Stimulated activated CD8-positive, alpha-beta memory T cell treated with anti-CD3 and anti-CD28 coated beads, Interleukin-2, amount 100 ng/mL, for 48 hours (primary cell): ENCODE data around the gene MIA.
"Not testable (repeated sequence)": the region's sequence is repeated elsewhere in the genome, so short reads cannot be mapped to it uniquely, and the experiment has no call there.

Experiments
- DNase-seq, 2 donors: peaks; one replicate each; pipeline ENCODE4 v3.0.0-alpha.2; 2020; ENCODE audit warnings: low read depth in 2 of 2

MIA gene

DNA sequence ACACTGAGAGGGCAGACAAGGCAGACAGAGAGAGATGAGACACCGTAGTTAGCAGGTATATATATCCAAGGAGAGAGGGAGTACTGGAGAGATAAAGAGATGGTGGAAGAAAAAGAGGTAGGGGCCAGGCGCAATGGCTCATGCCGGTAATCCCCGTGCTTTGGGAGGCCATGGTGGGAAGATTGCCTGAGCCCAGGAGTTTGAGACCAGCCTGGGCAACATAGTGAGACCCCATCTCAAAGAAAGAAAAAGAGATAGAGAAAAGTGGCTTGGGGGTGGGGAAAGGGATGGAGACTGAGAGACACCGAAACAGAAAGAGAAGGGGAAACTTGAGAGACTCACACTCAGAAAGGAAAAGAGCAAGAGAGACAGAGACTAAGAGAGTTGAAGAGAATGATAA lies 5.3 kb downstream of the MIA start:
- no peak for DNase-seq

GRCh38 chr19:40781140-40781539 lies 5.8 kb downstream of the MIA start:
- DNase-seq = no peak

DNA sequence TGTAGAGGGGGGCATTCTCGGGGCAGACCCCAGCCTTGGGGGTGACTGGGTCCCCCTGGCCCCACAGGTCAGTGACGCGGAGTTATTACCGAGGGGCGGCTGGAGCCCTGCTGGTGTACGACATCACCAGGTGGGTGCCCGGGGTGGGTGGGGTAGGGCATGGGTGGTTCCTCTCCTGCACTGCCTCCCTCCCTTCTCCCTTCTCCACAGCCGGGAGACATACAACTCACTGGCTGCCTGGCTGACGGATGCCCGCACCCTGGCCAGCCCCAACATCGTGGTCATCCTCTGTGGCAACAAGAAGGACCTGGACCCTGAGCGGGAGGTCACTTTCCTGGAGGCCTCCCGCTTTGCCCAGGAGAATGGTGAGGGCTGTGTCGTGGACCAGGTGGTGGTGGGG lies 8.4 kb downstream of the MIA start:
- DNase-seq = no peak

DNA sequence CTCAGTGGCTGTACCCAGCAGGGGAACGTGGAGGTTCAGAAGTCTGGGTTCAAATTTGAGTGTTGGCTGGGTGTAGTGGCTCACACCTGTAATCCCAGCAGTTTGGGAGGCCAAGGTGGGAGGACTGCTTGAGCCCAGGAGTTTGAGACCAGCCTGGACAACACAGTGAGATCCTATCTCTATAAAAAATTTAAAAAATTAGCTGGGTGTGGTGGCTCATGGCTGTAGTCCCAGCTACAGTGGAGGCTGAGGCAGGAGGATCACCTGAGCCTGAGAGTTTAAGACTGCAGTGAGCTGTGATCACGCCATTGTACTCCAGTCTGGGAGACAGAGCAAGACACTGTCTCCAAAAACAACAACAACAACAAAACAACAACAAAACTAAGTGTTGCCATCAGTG lies 8.8 kb downstream of the MIA start:
- DNase-seq = not testable (repeated sequence)

GRCh38 chr19:40785526-40785925 lies 10.2 kb downstream of the MIA start:
- no peak for DNase-seq

DNA sequence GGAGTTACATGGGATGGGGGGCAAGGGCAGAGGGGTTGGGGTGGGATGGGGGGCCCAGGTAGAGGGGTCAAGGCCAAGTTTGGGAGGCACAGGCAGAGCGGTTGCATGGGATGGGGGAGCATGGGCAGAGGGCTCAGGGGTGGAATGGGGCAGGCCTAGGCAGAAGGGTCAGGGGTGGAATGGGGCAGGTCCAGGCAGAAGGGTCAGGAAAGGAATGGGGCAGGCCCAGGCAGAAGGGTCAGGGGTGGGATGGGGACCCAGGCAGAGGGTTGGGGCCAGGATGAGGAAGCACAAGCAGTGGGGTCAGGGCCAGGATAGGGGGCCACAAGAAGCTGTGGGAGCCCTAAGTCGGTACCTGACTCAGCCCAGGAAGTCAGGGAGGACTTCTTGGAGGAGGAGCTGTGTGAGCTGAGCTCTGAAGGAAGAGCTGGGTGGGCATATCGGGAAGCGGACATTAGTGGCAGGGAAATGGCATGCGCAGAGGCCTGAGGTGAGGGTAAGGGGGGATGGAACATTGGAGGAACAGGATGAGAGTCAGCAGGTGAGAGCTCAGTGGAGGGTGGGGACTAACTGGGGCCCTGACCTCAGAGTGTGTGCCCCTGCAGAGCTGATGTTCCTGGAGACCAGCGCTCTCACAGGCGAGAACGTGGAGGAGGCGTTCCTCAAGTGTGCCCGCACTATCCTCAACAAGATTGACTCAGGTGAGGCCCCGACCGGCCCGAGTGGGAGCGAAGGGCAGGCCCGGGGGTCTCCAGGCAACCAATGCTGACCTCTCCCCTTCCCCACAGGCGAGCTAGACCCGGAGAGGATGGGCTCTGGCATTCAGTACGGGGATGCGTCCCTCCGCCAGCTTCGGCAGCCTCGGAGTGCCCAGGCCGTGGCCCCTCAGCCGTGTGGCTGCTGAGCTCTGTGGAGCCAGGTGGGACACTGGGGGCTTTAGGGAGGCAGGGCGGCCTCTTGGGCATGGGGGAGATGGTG lies 11.0 kb downstream of the MIA start:
- DNase-seq = no peak

DNA sequence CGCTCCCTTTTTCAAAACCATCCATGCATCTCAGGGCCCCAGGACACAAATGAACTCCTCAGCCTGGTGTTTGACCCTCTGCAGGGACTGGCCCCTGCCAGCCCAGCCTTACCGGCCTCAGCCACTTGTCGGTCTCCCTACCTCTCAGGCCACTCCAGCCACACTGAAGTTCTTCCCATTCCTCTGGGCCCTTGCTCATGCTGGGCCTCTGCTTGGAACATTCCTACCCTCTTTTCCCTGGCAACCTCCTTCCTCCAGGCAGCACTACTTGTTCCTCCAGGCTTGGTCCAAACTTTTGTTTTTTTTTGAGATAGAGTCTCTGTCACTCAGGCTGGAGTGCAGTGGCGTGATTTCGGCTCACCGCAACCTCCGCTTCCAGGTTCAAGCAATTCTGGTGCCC lies 16.0 kb downstream of the MIA start:
- DNase-seq = no peak

DNA sequence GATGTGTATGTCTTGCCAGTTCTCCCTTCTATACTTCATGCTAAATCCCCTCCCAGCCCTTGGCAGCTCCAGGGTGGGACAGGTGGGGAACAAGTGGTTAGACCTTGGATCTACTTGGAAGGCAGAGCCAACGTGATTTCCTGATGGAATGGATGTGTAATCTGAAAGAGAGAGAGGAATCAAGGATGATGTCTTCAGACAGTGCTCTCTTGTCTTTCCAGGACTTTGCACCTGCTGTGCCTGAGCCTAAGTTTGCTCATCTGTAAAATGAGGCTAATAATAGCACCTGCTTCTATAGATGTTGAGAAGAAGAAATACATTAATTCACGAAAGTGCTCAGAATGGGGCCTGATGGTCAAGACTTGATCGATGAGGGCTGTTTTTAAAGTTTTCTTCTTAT lies 16.7 kb downstream of the MIA start:
- DNase-seq = no peak

DNA sequence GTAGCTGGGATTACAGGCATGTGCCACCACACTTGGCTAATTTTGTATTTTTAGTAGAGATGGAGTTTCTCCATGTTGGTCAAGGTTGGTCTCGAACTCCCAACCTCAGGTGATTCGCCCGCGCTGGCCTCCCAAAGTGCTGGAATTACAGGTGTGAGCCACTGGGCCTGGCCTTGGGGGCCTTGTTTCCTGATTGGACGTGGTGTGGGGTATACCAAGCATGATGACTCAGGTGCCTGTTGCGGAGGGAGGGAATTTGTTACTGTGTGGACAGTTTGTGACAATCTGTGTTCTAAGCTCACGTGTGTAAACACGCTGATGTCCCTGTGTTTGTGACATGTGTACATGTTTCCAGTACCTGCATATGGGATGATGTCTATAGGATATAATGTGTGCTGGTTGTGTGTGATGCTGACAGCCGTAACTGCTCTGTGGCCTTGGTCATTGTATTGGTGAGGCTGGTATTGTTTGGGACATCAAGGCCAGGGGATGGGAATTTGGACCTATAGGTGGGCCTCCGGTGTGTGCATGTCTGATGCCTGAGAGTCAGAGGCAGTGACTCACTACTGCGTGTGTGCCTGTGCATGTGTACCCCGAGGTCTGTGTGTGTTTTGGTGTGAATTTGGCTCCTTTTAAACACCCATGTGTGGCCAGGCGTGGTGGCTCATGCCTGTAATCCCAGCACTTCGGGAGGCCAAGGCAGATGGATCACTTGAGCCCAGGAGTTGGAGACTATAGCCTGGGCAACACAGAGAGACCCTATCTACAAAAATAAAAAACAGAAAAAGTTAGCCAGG lies 22.0 kb downstream of the MIA start:
- DNase-seq = no peak

DNA sequence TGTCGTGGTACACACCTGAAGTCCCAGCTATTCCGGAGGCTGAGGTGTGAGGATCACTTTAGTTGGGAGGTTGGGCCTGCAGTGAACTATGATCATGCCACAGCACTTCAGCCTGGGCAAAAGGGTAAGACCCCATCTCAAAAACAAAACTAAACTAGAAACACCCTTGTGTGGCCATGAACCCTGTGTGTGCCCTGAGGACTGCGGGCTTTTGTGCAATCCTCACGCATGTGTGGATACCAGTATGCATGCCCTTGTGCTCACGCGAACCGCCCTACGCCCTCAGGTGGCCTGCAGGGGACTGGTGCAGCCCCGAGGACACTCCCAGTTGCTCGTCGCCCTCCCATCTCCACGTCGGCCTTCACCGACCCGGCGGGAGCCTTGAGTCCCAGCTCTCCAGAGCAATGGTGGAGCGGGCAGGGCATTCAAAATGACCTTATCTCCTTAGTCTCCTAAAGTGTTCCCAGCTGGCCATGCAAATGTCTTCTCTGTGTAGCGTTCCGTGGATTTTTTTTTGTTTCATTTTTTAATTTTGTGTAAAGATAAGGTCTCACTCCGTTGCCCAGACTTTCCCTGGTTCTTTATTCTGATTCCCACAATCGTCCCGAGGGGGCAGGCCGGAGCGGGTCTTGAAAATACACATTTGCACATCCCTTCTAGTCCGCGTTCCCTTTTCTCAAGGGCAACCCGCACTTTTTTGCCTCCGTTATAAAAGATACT lies 22.8 kb downstream of the MIA start:
- peak in 1 of 2 donors; percentile 42 for DNase-seq

DNA sequence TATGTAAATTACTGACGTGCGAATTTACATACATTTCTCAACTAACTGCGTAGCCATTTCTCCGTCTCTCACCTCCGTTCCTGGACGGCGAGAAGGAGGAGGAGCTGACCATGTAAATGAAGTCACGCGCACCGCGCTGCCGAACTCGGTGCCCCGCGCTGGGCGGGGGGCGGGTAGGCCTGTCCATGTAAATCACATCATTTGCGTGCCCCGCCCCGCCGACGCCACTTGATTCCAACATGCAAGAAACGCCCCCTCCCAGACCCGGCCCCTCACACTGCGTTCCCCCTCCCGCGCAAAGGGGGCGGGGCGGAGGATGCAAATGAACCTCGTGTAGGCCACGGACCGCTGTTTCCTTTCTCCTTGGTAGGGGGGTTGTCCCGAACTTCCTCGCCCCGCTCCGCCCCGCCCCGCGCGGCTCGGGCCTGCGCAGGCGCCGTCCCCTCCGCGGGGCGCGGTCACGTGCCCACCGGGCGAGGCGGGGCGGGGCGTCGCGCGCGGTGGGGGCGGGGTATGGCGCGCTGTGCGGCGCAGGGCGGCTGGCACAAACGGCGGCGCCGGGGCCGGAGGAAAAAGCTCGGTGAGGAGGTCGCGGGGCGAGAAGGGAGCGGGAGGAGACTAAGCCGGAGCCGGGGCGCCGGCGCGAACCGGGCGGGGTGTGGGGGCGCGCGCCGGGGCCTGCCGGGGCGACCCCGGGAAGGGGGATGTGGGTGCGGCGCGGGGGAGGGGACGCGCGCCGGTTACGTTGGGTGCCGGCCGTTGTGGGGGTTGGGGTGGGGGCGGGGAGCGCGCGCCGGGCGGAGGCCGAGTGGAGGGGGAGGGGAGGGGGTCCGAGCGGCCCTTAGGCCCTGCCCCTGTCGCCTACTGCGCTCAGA lies 23.6 kb downstream of the MIA start, which contains the start of gene EGLN2:
TSS of gene EGLN2 (plus strand) at position 509 of the 875 bp plus-strand sequence. CDS start 1,382 bp downstream, outside the sequence.
- peak; percentile 100 for DNase-seq

GRCh38 chr19:40799558-40800338 lies 24.4 kb downstream of the MIA start:
- peak in 1 of 2 donors; percentile 43 for DNase-seq

- DNase-seq = no peak
These were observed 25.1 kb downstream of the MIA start for GRCh38 chr19:40800339-40800996.

DNA sequence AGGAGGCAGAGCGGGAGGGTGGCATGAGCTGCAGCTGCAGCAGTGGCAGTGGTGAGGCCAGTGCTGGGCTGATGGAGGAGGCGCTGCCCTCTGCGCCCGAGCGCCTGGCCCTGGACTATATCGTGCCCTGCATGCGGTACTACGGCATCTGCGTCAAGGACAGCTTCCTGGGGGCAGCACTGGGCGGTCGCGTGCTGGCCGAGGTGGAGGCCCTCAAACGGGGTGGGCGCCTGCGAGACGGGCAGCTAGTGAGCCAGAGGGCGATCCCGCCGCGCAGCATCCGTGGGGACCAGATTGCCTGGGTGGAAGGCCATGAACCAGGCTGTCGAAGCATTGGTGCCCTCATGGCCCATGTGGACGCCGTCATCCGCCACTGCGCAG lies 25.7 kb downstream of the MIA start:
- no peak for DNase-seq

DNA sequence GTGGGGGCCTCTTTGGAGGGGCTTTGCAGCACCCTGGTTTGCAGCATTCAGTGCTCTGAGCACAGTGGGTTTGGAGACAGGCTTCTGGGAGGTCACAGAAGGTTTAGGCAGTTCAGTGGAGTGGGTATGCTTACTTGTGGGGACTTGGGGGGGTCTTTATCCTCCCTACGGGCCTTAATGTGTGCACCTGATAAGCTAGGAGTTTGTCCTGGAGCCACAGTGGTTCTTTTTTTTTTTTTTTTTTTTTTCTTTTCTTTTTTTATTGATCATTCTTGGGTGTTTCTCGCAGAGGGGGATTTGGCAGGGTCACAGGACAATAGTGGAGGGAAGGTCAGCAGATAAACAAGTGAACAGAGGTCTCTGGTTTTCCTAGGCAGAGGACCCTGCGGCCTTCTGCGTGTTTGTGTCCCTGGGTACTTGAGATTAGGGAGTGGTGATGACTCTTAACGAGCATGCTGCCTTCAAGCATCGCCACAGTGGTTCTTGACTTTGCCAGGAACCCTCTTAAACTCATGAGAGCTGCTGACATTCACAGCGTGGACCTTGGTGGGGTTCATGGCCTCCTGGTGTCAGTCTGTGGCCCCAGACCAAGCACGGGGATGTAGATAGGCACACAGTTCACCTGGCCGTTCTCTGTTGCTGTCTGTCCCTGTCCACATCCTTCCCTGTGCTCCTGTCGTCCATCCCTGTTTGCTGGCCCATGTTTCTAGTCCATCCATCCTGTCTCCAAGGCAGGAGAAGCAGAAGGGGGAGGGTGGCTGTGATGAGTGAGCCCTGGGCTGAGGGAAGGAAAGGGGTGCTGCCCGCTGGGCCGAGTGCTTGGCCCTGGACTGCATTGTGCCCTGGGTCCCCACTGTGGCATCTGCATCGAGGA lies 26.3 kb downstream of the MIA start:
- no peak for DNase-seq

- no peak for DNase-seq
These were observed 27.2 kb downstream of the MIA start for GRCh38 chr19:40802300-40803169.

GRCh38 chr19:40803170-40803856 lies 28.0 kb downstream of the MIA start:
- DNase-seq = no peak
